Measurements from ENCODE around the gene PLEKHH2. TPM values are rescaled to one million over a fixed set of nuclear protein-coding genes. Genes with fewer than 3 reads are reported as not detected.

PLEKHH2 gene
- polyA plus RNA-seq, 1 of the 3 experiments (the other 2 are of a cell fraction): 1.9 TPM

GRCh38 chr2:43812947-43813346 is 175.9 kb downstream of the PLEKHH2 start:
- ChIA-PET CTCF (no interaction called here), POLR2A (no interaction called here)
- Histone ChIP-seq H3K36me3 (replicated peaks in 1 of 2; ENCODE audit: control insufficient read depth in 1 of 2, insufficient read depth in 2 of 2, low read length in 1 of 2) (peaks cover 5 to 22% of the 10 kb centered on the region in 2 experiments), H3K4me1 (ENCODE audit: control insufficient read depth in 1 of 2, insufficient read depth in 2 of 2, low read depth in 1 of 2, low read length in 1 of 2) (peaks cover 0 to 4% of the 10 kb centered on the region in 2 experiments; a peak in 2 of 4 replicates), H3K9ac (no peak overlapping the region), H3K4me2 (no peak overlapping the region), H3K79me2 (ENCODE audit: insufficient read depth) (no peaks in the 10 kb centered on the region), H4K20me1 (ENCODE audit: insufficient read depth) (no peaks in the 10 kb centered on the region), H3K9me3 (no peaks in the 10 kb centered on the region), H3K9me2 (no peaks in the 10 kb centered on the region), H2AFZ (ENCODE audit: low read depth) (no peak overlapping the region), H3K4me3 (ENCODE audit: low read depth in 2 of 2, low read length in 1 of 2) (no peak overlapping the region), H3K27me3 (ENCODE audit: insufficient read depth) (no peaks in the 10 kb centered on the region), H3K27ac (ENCODE audit: low read depth in 2 of 2, low read length in 1 of 2) (no peak overlapping the region), H3F3A (replicated peaks; ENCODE audit: insufficient read depth) (no peaks in the 10 kb centered on the region)
- no peak for DNase-seq
- 86% methylated on average over 2 of the region's 2 CpGs for whole genome bisulfite sequencing (ENCODE audit: low lambda C conversion rate)
- TF ChIP-seq ZBTB33 (IDR thresholded peaks at IDR 0.05; ENCODE audit: borderline replicate concordance, low read depth): no peak
- no peak for TF ChIP-seq JUND (IDR thresholded peaks at IDR 0.05)
- no peak for TF ChIP-seq GABPA (IDR thresholded peaks at IDR 0.05; ENCODE audit: low read depth)
- no peak for TF ChIP-seq TAF1 (IDR thresholded peaks at IDR 0.05; ENCODE audit: borderline replicate concordance, low read depth, low read length)
- TF ChIP-seq SIN3A (IDR thresholded peaks at IDR 0.05; ENCODE audit: borderline replicate concordance, low read depth, low read length): no peak
- TF ChIP-seq RXRA (IDR thresholded peaks at IDR 0.05; ENCODE audit: borderline replicate concordance, low read depth): no peak
- no peak for TF ChIP-seq EP300 (IDR thresholded peaks at IDR 0.05; ENCODE audit: borderline replicate concordance in 1 of 2, low read depth in 1 of 2, low read length in 1 of 2)
- no peak for TF ChIP-seq YY1 (IDR thresholded peaks at IDR 0.05; ENCODE audit: low read depth)
- no peak for TF ChIP-seq SMC3 (IDR thresholded peaks at IDR 0.05; ENCODE audit: low read depth, low read length)
- no peak for TF ChIP-seq TCF12 (IDR thresholded peaks at IDR 0.05)
- TF ChIP-seq CTCF (IDR thresholded peaks at IDR 0.05): no peak
- TF ChIP-seq NFIC (IDR thresholded peaks at IDR 0.05; ENCODE audit: borderline replicate concordance): no peak
- TF ChIP-seq FOXM1 (IDR thresholded peaks at IDR 0.05; ENCODE audit: low read depth): no peak
- no peak for TF ChIP-seq NRF1 (IDR thresholded peaks at IDR 0.05; ENCODE audit: low read depth, low read length)

- no peak for DNase-seq
- H3K36me3 ChIP-seq (replicated peaks in 1 of 2; ENCODE audit: control insufficient read depth in 1 of 2, insufficient read depth in 2 of 2, low read length in 1 of 2): peaks cover 4 to 19% of the 10 kb centered on the region in 2 experiments
- H3K79me2 ChIP-seq (ENCODE audit: insufficient read depth): no peaks in the 10 kb centered on the region
- no peak overlapping the region for H2AFZ ChIP-seq (ENCODE audit: low read depth)
- TF ChIP-seq TCF12 (IDR thresholded peaks at IDR 0.05) (no peak), NRF1 (IDR thresholded peaks at IDR 0.05; ENCODE audit: low read depth, low read length) (no peak), FOXM1 (IDR thresholded peaks at IDR 0.05; ENCODE audit: low read depth) (no peak), TEAD4 (IDR thresholded peaks at IDR 0.05; ENCODE audit: borderline replicate concordance, insufficient read depth) (no peak), JUND (IDR thresholded peaks at IDR 0.05) (no peak), CTCF (IDR thresholded peaks at IDR 0.05) (no peak), EZH2phosphoT487 (IDR thresholded peaks at IDR 0.05; ENCODE audit: borderline replicate concordance, low read depth) (no peak), RCOR1 (IDR thresholded peaks at IDR 0.05; ENCODE audit: low read length) (no peak), ELF1 (IDR thresholded peaks at IDR 0.05) (no peak), FOXJ3 (CRISPR knock-in tag; IDR thresholded peaks at IDR 0.05) (no peak)
- 87% methylated on average over 3 of the region's 3 CpGs for WGBS (ENCODE audit: low lambda C conversion rate)
- no peaks in the 10 kb centered on the region for H3F3A ChIP-seq (replicated peaks; ENCODE audit: insufficient read depth)
- H4K20me1 ChIP-seq (ENCODE audit: insufficient read depth): no peaks in the 10 kb centered on the region
- H3K4me2 ChIP-seq: no peak overlapping the region
- H3K4me1 ChIP-seq (ENCODE audit: control insufficient read depth in 1 of 2, insufficient read depth in 2 of 2, low read depth in 1 of 2, low read length in 1 of 2): peaks cover 0 to 4% of the 10 kb centered on the region in 2 experiments; a peak in 2 of 4 replicates
- no peak overlapping the region for H3K27ac ChIP-seq (ENCODE audit: low read depth in 2 of 2, low read length in 1 of 2)
- no peaks in the 10 kb centered on the region for H3K9me2 ChIP-seq
- H3K9me3 ChIP-seq: no peaks in the 10 kb centered on the region
- no peak overlapping the region for H3K4me3 ChIP-seq (ENCODE audit: low read depth in 2 of 2, low read length in 1 of 2)
- POLR2A ChIA-PET: no interaction called here
- H3K9ac ChIP-seq: no peak overlapping the region
- CTCF ChIA-PET: no interaction called here
- H3K27me3 ChIP-seq (ENCODE audit: insufficient read depth): no peaks in the 10 kb centered on the region
Measured at GRCh38 chr2:43814711-43815110, 177.7 kb downstream of the PLEKHH2 start.
